PC-3 (cell line): ENCODE data around the gene CCDC192. TPM values are rescaled to one million over a fixed set of nuclear protein-coding genes. Genes with fewer than 3 reads are reported as not detected.

Source experiments
- ATAC-seq: fragments of 200-7000 bp; cut with Tn5 transposase; 2 replicates; pipeline ENCODE4 v1.9.1; 2020; ENCODE audit warnings: mild to moderate bottlenecking, moderate library complexity
- BruUV-seq: library from RNA; stranded (reverse); fragments of 400-500 nt; replicated peaks from 2 replicates; lab custom pipeline; 2021; lab: Mats Ljungman, UMichigan
- CTCF ChIA-PET: fragments of 300-600 bp; sonication (Branson Sonifier 250); formaldehyde crosslinking; loops from one replicate; lab custom pipeline; 2022; ENCODE audit warnings: antibody characterized with exemption; lab: Charles Lee
- POLR2A ChIA-PET: fragments of 300-600 bp; sonication (Branson Sonifier 250); formaldehyde crosslinking; loops from one replicate; lab custom pipeline; 2022; ENCODE audit warnings: antibody characterized with exemption; ENCODE audit not compliant: unreplicated experiment; lab: Charles Lee
- DNase-seq: peaks from one replicate; pipeline ENCODE4 v3.0.0-alpha.2; 2015
- H2AFZ ChIP-seq: fragments of 300-600 bp; sonication (generic); 2 replicates; pipeline ENCODE4 v1.6.0; 2016; ENCODE audit warnings: antibody characterized with exemption, low read length
- H3F3A ChIP-seq: fragments of 300-600 bp; sonication (generic); one replicate; pipeline ENCODE4 v1.6.0; 2017; ENCODE audit warnings: antibody characterized with exemption, low read length, control low read depth, mild to moderate bottlenecking; ENCODE audit not compliant: unreplicated experiment
- H3K27ac ChIP-seq: fragments of 300-600 bp; sonication (generic); 2 replicates; pipeline ENCODE4 v1.5.1; 2016; ENCODE audit warnings: mild to moderate bottlenecking, low read length
- H3K27me3 ChIP-seq: fragments of 300-600 bp; sonication (generic); 2 replicates; pipeline ENCODE4 v1.6.1; 2016; ENCODE audit warnings: low read length, mixed read lengths
- H3K36me3 ChIP-seq: fragments of 300-600 bp; sonication (generic); 2 replicates; pipeline ENCODE4 v1.6.1; 2016; ENCODE audit warnings: low read depth, mixed run types, low read length, mixed read lengths
- H3K4me1 ChIP-seq: fragments of 300-600 bp; sonication (generic); 2 replicates; pipeline ENCODE4 v1.5.1; 2016; ENCODE audit warnings: low read length; ENCODE audit not compliant: insufficient read depth
- H3K4me2 ChIP-seq: fragments of 300-600 bp; sonication (generic); 2 replicates; pipeline ENCODE4 v1.6.0; 2016; ENCODE audit warnings: low read length
- H3K4me3 ChIP-seq: fragments of 300-600 bp; sonication (generic); 2 replicates; pipeline ENCODE4 v1.5.1; 2016; ENCODE audit warnings: mild to moderate bottlenecking, low read length, mixed read lengths
- H3K79me2 ChIP-seq: fragments of 300-600 bp; sonication (generic); 2 replicates; pipeline ENCODE4 v1.6.1; 2017; ENCODE audit warnings: low read length, mixed read lengths
- H3K9ac ChIP-seq: fragments of 300-600 bp; sonication (generic); 2 replicates; pipeline ENCODE4 v1.6.0; 2016; ENCODE audit warnings: mild to moderate bottlenecking, low read length
- H3K9me2 ChIP-seq: fragments of 300-600 bp; sonication (generic); replicated peaks from 2 replicates; pipeline ENCODE4 v1.6.1; 2016; ENCODE audit warnings: mixed run types, low read length, mixed read lengths
- H3K9me3 ChIP-seq: fragments of 300-600 bp; sonication (generic); 2 replicates; pipeline ENCODE4 v1.6.1; 2016; ENCODE audit warnings: low read length, mixed read lengths
- H4K20me1 ChIP-seq: fragments of 300-600 bp; sonication (generic); 2 replicates; pipeline ENCODE4 v1.6.1; 2016; ENCODE audit warnings: low read length, mixed read lengths
- EZH2 ChIP-seq: fragments of 300-600 bp; sonication (generic); IDR thresholded peaks from one replicate; pipeline ENCODE4 v1.6.1; 2017; ENCODE audit warnings: antibody characterized with exemption, mild to moderate bottlenecking, low read length; ENCODE audit not compliant: unreplicated experiment
- EZH2phosphoT487 ChIP-seq: fragments of 300-600 bp; sonication (generic); IDR thresholded peaks from 2 replicates; pipeline ENCODE4 v1.6.1; 2018; ENCODE audit warnings: mild to moderate bottlenecking, antibody characterized with exemption, low read length, borderline replicate concordance
- intact Hi-C: fragments of 100-400 bp; cut with micrococcal nuclease; formaldehyde crosslinking; loops from 2 replicates; pipeline ENCODE4 v1.9.0; 2023
- total RNA-seq: library from RNA; depleted of rRNA; stranded (reverse); fragments of >200 nt; gene quantifications from 2 replicates; pipeline ENCODE4 v1.2.3, GENCODE V29; 2014
- TF ChIP-seq, protein P1 (sequence below): fragments of 300-600 bp; sonication (generic); conservative IDR thresholded peaks from 2 replicates; pipeline ENCODE4 v1.5.1; 2017; ENCODE audit warnings: antibody characterized with exemption, low read depth, mild to moderate bottlenecking, low read length

Gene CCDC192
- total RNA-seq, 1 experiment from 2014 or later: not detected

DNA sequence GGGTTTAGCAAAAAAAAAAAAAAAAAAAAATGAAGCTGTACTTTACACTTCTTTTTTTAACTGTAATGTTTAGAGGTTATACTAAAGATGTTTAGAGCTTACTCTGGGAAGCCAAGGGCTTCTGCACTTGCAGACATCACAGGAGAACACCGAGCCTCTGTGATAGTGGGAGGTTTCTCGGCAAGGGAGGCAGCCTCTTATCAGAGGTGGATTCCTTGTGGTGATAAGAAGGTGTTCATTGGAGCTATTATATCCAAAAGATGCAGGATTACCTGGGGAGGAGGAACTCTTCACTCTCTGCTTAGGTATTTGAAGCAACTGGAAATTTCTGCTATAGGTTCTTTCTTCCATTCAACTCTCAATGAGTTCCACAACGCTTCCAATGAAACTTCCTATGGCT is 209.2 kb downstream of the CCDC192 start:
- peaks cover 8% of the 10 kb centered on the region for H3K4me1 ChIP-seq
- H4K20me1 ChIP-seq: no peaks in the 10 kb centered on the region
- H3K9ac ChIP-seq: no peak overlapping the region
- POLR2A ChIA-PET: no interaction called here
- H3K9me3 ChIP-seq: no peaks in the 10 kb centered on the region
- H3F3A ChIP-seq: no peaks in the 10 kb centered on the region
- CTCF ChIA-PET: no interaction called here
- no peak for TF ChIP-seq EZH2
- TF ChIP-seq, protein P1, sequence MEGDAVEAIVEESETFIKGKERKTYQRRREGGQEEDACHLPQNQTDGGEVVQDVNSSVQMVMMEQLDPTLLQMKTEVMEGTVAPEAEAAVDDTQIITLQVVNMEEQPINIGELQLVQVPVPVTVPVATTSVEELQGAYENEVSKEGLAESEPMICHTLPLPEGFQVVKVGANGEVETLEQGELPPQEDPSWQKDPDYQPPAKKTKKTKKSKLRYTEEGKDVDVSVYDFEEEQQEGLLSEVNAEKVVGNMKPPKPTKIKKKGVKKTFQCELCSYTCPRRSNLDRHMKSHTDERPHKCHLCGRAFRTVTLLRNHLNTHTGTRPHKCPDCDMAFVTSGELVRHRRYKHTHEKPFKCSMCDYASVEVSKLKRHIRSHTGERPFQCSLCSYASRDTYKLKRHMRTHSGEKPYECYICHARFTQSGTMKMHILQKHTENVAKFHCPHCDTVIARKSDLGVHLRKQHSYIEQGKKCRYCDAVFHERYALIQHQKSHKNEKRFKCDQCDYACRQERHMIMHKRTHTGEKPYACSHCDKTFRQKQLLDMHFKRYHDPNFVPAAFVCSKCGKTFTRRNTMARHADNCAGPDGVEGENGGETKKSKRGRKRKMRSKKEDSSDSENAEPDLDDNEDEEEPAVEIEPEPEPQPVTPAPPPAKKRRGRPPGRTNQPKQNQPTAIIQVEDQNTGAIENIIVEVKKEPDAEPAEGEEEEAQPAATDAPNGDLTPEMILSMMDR: no peak
- TF ChIP-seq EZH2phosphoT487: no peak
- H3K4me3 ChIP-seq: no peak overlapping the region
- H2AFZ ChIP-seq: no peak overlapping the region
- no TSS peak for BruUV-seq
- H3K27me3 ChIP-seq: no peaks in the 10 kb centered on the region
- no peaks in the 10 kb centered on the region for H3K9me2 ChIP-seq
- DNase-seq (no peak), ATAC-seq (no peak)
- intact Hi-C loops: no loop called here
- no peaks in the 10 kb centered on the region for H3K36me3 ChIP-seq
- H3K4me2 ChIP-seq: no peak overlapping the region
- H3K27ac ChIP-seq: no peak overlapping the region
- no peaks in the 10 kb centered on the region for H3K79me2 ChIP-seq

DNA sequence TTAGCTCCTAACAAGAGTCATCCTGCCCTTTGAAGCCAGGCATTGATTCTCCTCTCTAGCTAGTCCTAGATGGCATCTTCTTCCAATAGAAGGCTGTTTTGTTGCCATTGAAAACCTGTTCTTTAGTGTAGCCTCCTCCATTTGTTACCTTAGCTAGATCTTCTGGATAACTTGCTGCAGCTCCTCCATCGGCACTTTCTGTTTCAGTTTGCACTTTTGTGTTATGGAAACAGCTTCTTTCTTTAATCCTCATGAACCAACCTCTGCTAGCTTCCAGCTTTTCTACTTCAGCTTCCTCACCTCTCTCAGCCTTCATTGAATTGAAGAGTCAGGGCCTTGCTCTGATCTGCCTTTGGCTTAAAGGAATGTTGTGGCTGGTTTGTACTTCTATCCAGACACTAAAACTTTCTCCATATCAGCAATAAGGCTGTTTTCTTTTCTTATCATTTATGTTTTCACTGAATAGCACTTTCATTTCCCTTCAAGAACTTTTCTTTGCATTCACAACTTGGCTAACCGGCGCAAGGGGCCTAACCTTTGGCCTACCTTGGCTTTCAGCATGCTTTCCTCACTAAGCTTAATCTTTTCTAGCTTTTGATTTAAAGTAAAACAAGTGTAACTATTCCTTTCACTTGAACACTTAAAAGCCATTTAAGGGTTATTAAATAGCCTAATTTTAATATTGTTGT is 213.8 kb downstream of the CCDC192 start:
- Histone ChIP-seq H3K4me1 (no peaks in the 10 kb centered on the region), H3K4me3 (no peak overlapping the region), H3K9ac (no peak overlapping the region), H3K9me2 (no peaks in the 10 kb centered on the region), H3K27ac (no peak overlapping the region), H3K27me3 (no peaks in the 10 kb centered on the region), H4K20me1 (no peaks in the 10 kb centered on the region), H3K9me3 (no peaks in the 10 kb centered on the region), H3F3A (no peaks in the 10 kb centered on the region), H3K36me3 (no peaks in the 10 kb centered on the region), H3K4me2 (no peak overlapping the region), H3K79me2 (no peaks in the 10 kb centered on the region), H2AFZ (no peak overlapping the region)
- BruUV-seq: no TSS peak
- DNase-seq: no peak
- CTCF ChIA-PET: no interaction called here
- intact Hi-C loops: no loop called here
- POLR2A ChIA-PET: no interaction called here
- no peak for ATAC-seq
- TF ChIP-seq EZH2 (no peak), EZH2phosphoT487 (no peak)
- TF ChIP-seq, protein P1: no peak

DNA sequence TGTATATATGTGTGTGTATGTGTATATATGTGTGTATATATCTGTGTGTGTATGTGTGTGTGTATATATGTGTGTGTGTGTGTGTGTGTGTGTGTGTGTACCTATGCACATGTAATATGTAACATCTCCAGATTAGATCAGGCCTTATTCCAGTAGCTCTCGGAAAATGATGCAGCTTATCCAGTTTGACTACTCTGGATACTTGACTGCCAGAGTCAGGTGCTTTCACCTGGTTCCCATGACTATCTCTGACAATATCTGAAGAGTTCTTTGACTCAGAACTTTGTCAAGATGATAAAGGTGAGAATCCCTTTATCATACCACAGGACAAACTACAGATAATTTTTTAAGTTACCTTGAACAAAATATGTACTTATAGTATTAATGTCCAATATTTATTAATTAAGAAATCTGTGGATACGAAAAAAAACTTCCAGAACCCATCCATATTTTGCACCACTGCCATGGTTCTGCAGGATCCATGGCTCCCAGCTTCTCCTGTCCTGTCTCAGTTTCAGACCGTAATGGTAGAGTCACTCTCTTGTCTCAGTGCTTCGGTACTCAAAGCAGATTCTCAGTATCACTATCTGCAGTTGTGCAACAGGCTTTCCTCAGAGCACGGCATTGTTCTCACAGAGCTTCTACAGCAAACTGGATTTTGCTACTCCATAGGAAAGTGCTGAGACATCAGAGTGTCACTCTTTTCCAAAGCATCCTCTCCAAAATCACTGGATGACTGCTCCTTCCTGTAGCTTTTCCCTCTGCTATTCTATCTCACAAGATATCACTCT is 216.0 kb downstream of the CCDC192 start:
- intact Hi-C loops: no loop called here
- H3F3A ChIP-seq: no peaks in the 10 kb centered on the region
- ATAC-seq: no peak
- no peaks in the 10 kb centered on the region for H4K20me1 ChIP-seq
- H3K27me3 ChIP-seq: no peaks in the 10 kb centered on the region
- H3K4me2 ChIP-seq: no peak overlapping the region
- no peak overlapping the region for H3K4me3 ChIP-seq
- H2AFZ ChIP-seq: no peak overlapping the region
- no TSS peak for BruUV-seq
- no peaks in the 10 kb centered on the region for H3K79me2 ChIP-seq
- TF ChIP-seq EZH2 (no peak), EZH2phosphoT487 (no peak)
- TF ChIP-seq, protein P1: no peak
- H3K9ac ChIP-seq: no peak overlapping the region
- no peaks in the 10 kb centered on the region for H3K36me3 ChIP-seq
- H3K27ac ChIP-seq: no peak overlapping the region
- POLR2A ChIA-PET: no interaction called here
- CTCF ChIA-PET: no interaction called here
- H3K4me1 ChIP-seq: 0 out of 2 replicates have a peak, but pooled peaks cover 5% of the 10 kb centered on the region
- no peaks in the 10 kb centered on the region for H3K9me3 ChIP-seq
- no peak for DNase-seq
- no peaks in the 10 kb centered on the region for H3K9me2 ChIP-seq
